K562 (cell line): Measurements from ENCODE around the gene POLD1. TPM values are rescaled to one million over a fixed set of nuclear protein-coding genes. Genes with fewer than 3 reads are reported as not detected.

Source experiments
- ARHGAP35 ChIP-seq: fragments of 450-650 bp; IDR thresholded peaks from 2 replicates; pipeline ENCODE4 v1.6.1; 2018; ENCODE audit not compliant: partially characterized antibody
- BCL6 ChIP-seq: fragments of 250-450 bp; sonication (Bioruptor Pico); IDR thresholded peaks from 2 replicates; pipeline ENCODE4 v1.4.0; 2020
- CBX5 ChIP-seq: IDR thresholded peaks from 2 replicates; pipeline ENCODE4 v1.6.1; 2014; ENCODE audit warnings: low read depth, borderline replicate concordance
- EGR1 ChIP-seq: fragments of 450-650 bp; conservative IDR thresholded peaks from 2 replicates; pipeline ENCODE4 v1.6.1; 2017; ENCODE audit warnings: mild to moderate bottlenecking
- FUS ChIP-seq: fragments of 200-400 bp; formaldehyde crosslinking; optimal IDR thresholded peaks from 2 replicates; pipeline ENCODE3; 2017; ENCODE audit warnings: low read depth, low read length
- HDAC1 ChIP-seq, 2 experiments: fragments of 450-650 bp; IDR thresholded peaks; 2 replicates each; pipeline ENCODE4 v1.6.1; 2016 to 2017; ENCODE audit warnings: inconsistent platforms in 1 of 2, mild to moderate bottlenecking in 1 of 2, moderate library complexity in 1 of 2
- ILF3 ChIP-seq: fragments of 450-650 bp; IDR thresholded peaks from 2 replicates; pipeline ENCODE4 v1.6.1; 2018; ENCODE audit warnings: antibody characterized with exemption, mild to moderate bottlenecking, moderate library complexity, borderline replicate concordance
- KDM4B ChIP-seq, 2 experiments: fragments of 450-650 bp in 1 of 2; sonication (generic) in 1 of 2; IDR thresholded peaks; 2 replicates each; pipeline ENCODE4 v1.6.1; 2016 to 2017; ENCODE audit warnings: borderline replicate concordance in 2 of 2, antibody characterized with exemption in 1 of 2, low read depth in 1 of 2, mild to moderate bottlenecking in 1 of 2
- MAFG ChIP-seq: fragments of 450-650 bp; conservative IDR thresholded peaks from 2 replicates; pipeline ENCODE4 v1.6.1; 2016; ENCODE audit warnings: missing genetic modification characterization, missing compliant biosample characterization
- MTA2 ChIP-seq: fragments of 450-650 bp; IDR thresholded peaks from 2 replicates; pipeline ENCODE4 v1.6.1; 2016; ENCODE audit warnings: low read depth
- NCOR1 ChIP-seq: fragments of 450-650 bp; IDR thresholded peaks from 2 replicates; pipeline ENCODE4 v1.6.1; 2016; ENCODE audit warnings: mild to moderate bottlenecking, moderate library complexity
- POLR2B ChIP-seq: fragments of 450-650 bp; IDR thresholded peaks from 2 replicates; pipeline ENCODE4 v1.6.1; 2018; ENCODE audit warnings: low read depth; ENCODE audit not compliant: partially characterized antibody
- SIN3A ChIP-seq, 2 experiments: fragments of 150-350 bp in 1 of 2; IDR thresholded peaks; 2 replicates each; pipeline ENCODE4 v1.6.1; 2011 to 2016; ENCODE audit warnings: borderline replicate concordance in 2 of 2, low read depth in 2 of 2, low read length in 2 of 2, mild to moderate bottlenecking in 2 of 2, moderate library complexity in 2 of 2; ENCODE audit not compliant: control insufficient read depth in 1 of 2
- SRSF7 ChIP-seq: fragments of 200-400 bp; formaldehyde crosslinking; optimal IDR thresholded peaks from 2 replicates; pipeline ENCODE3; 2017; ENCODE audit warnings: mild to moderate bottlenecking, low read depth, low read length
- TRIM28 ChIP-seq: fragments of 450-650 bp; IDR thresholded peaks from 2 replicates; pipeline ENCODE4 v1.6.1; 2017
- U2AF2 ChIP-seq: fragments of 200-400 bp; formaldehyde crosslinking; optimal IDR thresholded peaks from 2 replicates; pipeline ENCODE3; 2017; ENCODE audit warnings: low read depth, mild to moderate bottlenecking, low read length
- ZNF224 ChIP-seq: sonication (generic); formaldehyde crosslinking; IDR thresholded peaks from 2 replicates; pipeline ENCODE4 v1.8.0; 2022; ENCODE audit warnings: mild to moderate bottlenecking, missing genetic modification reagents
- ZNF24 ChIP-seq: fragments of 450-650 bp; IDR thresholded peaks from 2 replicates; pipeline ENCODE4 v1.6.1; 2016
- ZNF253 ChIP-seq: fragments of 250-450 bp; sonication (Bioruptor Pico); conservative IDR thresholded peaks from 2 replicates; pipeline ENCODE4 v1.6.1; 2021; ENCODE audit warnings: mild to moderate bottlenecking
- ZNF408 ChIP-seq: fragments of 250-450 bp; sonication (Bioruptor Pico); IDR thresholded peaks from 2 replicates; pipeline ENCODE4 v1.4.0; 2020; ENCODE audit warnings: low read depth, mild to moderate bottlenecking, moderate library complexity
- ZNF644 ChIP-seq: fragments of 200-800 bp; sonication (Bioruptor generic); IDR thresholded peaks from 2 replicates; pipeline ENCODE4 v1.6.1; 2016; ENCODE audit warnings: low read depth, missing genetic modification characterization, missing compliant biosample characterization
- polyA plus RNA-seq, 8 experiments: library from polyadenylated mRNA; depleted of rRNA in 4 of 8; stranded (reverse) in 5 of 8; unstranded in 3 of 8; fragments of >200 nt; fragmentation: Nextera tagmentation in 2 of 8; fragmentation: Illumina TruSeq in 1 of 8; extraction: Ambion mirVana in 2 of 8; extraction: Trizol in 1 of 8; gene quantifications; 2 replicates each; pipeline versions ENCODE4 v1.2.1 to v1.2.3, GENCODE V29; 2011 to 2014; ENCODE audit warnings: inconsistent platforms in 1 of 8, missing spikeins in 1 of 8
- total RNA-seq, 7 experiments: library from RNA; depleted of rRNA in 6 of 7; stranded (reverse); fragments of >200 nt in 6 of 7; fragmentation: Illumina TruSeq in 2 of 7; extraction: Trizol in 2 of 7; gene quantifications; 2 replicates each; pipeline versions ENCODE4 v1.2.1 to v1.2.3, GENCODE V29; 2011 to 2021; ENCODE audit warnings: low replicate concordance in 1 of 7
- TF ChIP-seq, protein P1 (sequence below): fragments of 450-650 bp; formaldehyde crosslinking; IDR thresholded peaks from 2 replicates; pipeline ENCODE4 v1.4.0; 2020; ENCODE audit warnings: mild to moderate bottlenecking, mixed read lengths
- TF ChIP-seq, protein P2 (sequence below): conservative IDR thresholded peaks from 2 replicates; pipeline ENCODE4 v1.6.1; 2011; ENCODE audit warnings: low read depth, mild to moderate bottlenecking, low read length; ENCODE audit not compliant: control insufficient read depth
- TF ChIP-seq, protein P3 (sequence below), 2 experiments: fragments of 250-450 bp in 1 of 2; fragments of 450-650 bp in 1 of 2; sonication (Bioruptor Pico) in 1 of 2; IDR thresholded peaks; 2 replicates each; pipeline versions ENCODE4 v1.6.1 to v1.8.0; 2016 to 2021; ENCODE audit warnings: mild to moderate bottlenecking in 2 of 2, moderate library complexity in 2 of 2, missing compliant biosample characterization in 1 of 2, missing genetic modification characterization in 1 of 2
- TF ChIP-seq, protein P4 (sequence below): sonication (generic); formaldehyde crosslinking; IDR thresholded peaks from 2 replicates; pipeline ENCODE4 v1.8.1; 2023; ENCODE audit warnings: mild to moderate bottlenecking, missing genetic modification reagents

POLD1 gene
- total and polyA plus RNA-seq, 9 of the 15 experiments (the other 6 are each of a cell fraction or from before 2014, with no cell fraction given), result 1.3 to 312 (median 47.8) TPM

DNA sequence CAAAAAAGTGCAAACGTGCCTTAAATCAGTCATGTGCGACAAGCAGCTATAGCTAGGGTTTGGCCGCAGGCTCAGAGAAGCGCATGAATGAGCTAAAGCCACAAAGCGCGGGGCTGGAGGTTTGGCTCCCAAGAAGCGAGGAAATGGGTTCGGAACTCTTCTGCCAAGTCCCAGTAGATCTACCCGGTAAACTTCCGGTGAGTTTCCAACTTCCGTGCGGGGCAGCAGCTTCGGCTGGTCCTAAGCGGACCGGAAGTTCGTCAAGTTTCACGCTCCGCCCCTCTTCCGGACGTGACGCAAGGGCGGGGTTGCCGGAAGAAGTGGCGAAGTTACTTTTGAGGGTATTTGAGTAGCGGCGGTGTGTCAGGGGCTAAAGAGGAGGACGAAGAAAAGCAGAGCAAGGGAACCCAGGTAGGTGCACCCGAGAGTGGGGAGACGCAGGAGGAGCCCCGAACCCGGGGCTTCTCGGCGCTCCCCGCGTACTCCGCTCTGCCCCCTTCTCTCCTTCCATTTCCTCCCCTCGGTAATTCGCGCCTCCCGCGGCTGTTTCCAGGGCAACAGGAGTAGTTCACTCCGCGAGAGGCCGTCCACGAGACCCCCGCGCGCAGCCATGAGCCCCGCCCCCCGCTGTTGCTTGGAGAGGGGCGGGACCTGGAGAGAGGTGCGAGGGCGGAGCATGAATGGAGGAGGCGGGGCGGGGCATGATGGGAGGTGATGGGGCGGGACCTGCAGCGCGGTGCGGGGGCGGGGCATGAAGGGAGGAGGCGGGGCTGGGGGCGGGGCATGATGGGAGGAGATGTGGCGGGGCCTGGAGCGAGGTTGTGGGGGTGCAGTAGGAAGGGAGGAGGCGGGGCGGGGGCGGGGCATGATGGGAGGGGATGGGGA, 7.7 kb upstream of the POLD1 start, which contains the start of gene NR1H2 (continued):
- TF ChIP-seq BCL6 (CRISPR knock-in tag) (no peak), FUS (no peak), POLR2B (peak; percentile 80), ZNF253 (CRISPR knock-in tag) (no peak), ARHGAP35 (no peak), ZNF224 (CRISPR knock-in tag) (no peak), ZNF24 (peak; percentile 26; the same call in 1 of the 2 replicates), HDAC1 (IDR thresholded peaks at IDR 0.05) (peak in 1 of 2 experiments; percentile 84; a peak in 2 of 4 replicates), U2AF2 (no peak), SRSF7 (no peak), MAFG (no peak), MTA2 (no peak), SIN3A (IDR thresholded peaks at IDR 0.05; ENCODE audit: borderline replicate concordance in 2 of 2, control insufficient read depth in 1 of 2, low read depth in 2 of 2, low read length in 2 of 2) (peak in 1 of 2 experiments; percentile 88; a peak in 2 of 4 replicates), TRIM28 (no peak), ZNF644 (tag) (no peak), EGR1 (peak; percentile 52), KDM4B (IDR thresholded peaks at IDR 0.05; ENCODE audit: borderline replicate concordance in 2 of 2, low read depth in 1 of 2) (peak in 1 of 2 experiments; percentile 98; a peak in 2 of 4 replicates), NCOR1 (peak; percentile 87), ZNF408 (CRISPR knock-in tag) (no peak), ILF3 (no peak), CBX5 (no peak)
- TF ChIP-seq, protein P1, sequence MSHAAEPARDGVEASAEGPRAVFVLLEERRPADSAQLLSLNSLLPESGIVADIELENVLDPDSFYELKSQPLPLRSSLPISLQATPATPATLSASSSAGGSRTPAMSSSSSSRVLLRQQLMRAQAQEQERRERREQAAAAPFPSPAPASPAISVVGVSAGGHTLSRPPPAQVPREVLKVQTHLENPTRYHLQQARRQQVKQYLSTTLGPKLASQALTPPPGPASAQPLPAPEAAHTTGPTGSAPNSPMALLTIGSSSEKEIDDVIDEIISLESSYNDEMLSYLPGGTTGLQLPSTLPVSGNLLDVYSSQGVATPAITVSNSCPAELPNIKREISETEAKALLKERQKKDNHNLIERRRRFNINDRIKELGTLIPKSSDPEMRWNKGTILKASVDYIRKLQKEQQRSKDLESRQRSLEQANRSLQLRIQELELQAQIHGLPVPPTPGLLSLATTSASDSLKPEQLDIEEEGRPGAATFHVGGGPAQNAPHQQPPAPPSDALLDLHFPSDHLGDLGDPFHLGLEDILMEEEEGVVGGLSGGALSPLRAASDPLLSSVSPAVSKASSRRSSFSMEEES, result no peak
- TF ChIP-seq, protein P2, sequence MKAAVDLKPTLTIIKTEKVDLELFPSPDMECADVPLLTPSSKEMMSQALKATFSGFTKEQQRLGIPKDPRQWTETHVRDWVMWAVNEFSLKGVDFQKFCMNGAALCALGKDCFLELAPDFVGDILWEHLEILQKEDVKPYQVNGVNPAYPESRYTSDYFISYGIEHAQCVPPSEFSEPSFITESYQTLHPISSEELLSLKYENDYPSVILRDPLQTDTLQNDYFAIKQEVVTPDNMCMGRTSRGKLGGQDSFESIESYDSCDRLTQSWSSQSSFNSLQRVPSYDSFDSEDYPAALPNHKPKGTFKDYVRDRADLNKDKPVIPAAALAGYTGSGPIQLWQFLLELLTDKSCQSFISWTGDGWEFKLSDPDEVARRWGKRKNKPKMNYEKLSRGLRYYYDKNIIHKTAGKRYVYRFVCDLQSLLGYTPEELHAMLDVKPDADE, result peak; percentile 68; the same call in 1 of the 2 replicates
- TF ChIP-seq, protein P3, sequence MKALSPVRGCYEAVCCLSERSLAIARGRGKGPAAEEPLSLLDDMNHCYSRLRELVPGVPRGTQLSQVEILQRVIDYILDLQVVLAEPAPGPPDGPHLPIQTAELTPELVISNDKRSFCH (CRISPR knock-in tag; IDR thresholded peaks at IDR 0.05), result no peak
- TF ChIP-seq, protein P3 (tag; IDR thresholded peaks at IDR 0.05), result peak; percentile 65; the same call in 1 of the 2 replicates
- TF ChIP-seq, protein P4, sequence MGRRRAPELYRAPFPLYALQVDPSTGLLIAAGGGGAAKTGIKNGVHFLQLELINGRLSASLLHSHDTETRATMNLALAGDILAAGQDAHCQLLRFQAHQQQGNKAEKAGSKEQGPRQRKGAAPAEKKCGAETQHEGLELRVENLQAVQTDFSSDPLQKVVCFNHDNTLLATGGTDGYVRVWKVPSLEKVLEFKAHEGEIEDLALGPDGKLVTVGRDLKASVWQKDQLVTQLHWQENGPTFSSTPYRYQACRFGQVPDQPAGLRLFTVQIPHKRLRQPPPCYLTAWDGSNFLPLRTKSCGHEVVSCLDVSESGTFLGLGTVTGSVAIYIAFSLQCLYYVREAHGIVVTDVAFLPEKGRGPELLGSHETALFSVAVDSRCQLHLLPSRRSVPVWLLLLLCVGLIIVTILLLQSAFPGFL, result no peak
